Ovary (tissue), 9 donors: ENCODE data around the gene ALK. TPM values are rescaled to one million over a fixed set of nuclear protein-coding genes. Genes with fewer than 3 reads are reported as not detected.

Source experiments
- DNase-seq, 5 donors: peaks; one replicate each; pipeline ENCODE4 v3.0.0-alpha.2; 2019 to 2020
- H3K27ac ChIP-seq, 2 donors: fragments of 200-600 bp; one replicate each; pipeline versions ENCODE4 v1.5.1 to v1.8.0; 2019 to 2022
- H3K27me3 ChIP-seq: fragments of 200-600 bp; one replicate; pipeline ENCODE4 v1.8.0; 2022
- H3K36me3 ChIP-seq: fragments of 200-600 bp; sonication (generic); one replicate; pipeline ENCODE4 v1.5.1; 2019
- H3K4me1 ChIP-seq: one replicate; pipeline ENCODE4 v1.8.1; 2013; ENCODE audit warnings: mild to moderate bottlenecking, moderate library complexity; ENCODE audit not compliant: insufficient read depth
- H3K4me3 ChIP-seq: fragments of 200-600 bp; sonication (generic); one replicate; pipeline ENCODE4 v1.5.1; 2017
- H3K9me3 ChIP-seq, 2 donors: fragments of 200-600 bp in 1 of 2; sonication (generic) in 1 of 2; one replicate each; pipeline versions ENCODE4 v1.5.1 to v1.8.1; 2013 to 2019; ENCODE audit warnings: mild to moderate bottlenecking in 1 of 2, moderate library complexity in 1 of 2
- CTCF ChIP-seq, 3 donors: fragments of 450-650 bp in 2 of 3; fragments of 200-600 bp in 1 of 3; IDR thresholded peaks; one replicate each; pipeline versions ENCODE4 v1.5.1 to v1.8.0; 2016 to 2022; ENCODE audit warnings: antibody characterized with exemption in 3 of 3, mild to moderate bottlenecking in 1 of 3
- EP300 ChIP-seq: sonication (generic); formaldehyde crosslinking; IDR thresholded peaks from one replicate; pipeline ENCODE4 v1.6.1; 2017; ENCODE audit warnings: antibody characterized with exemption
- POLR2A ChIP-seq: fragments of 450-650 bp; IDR thresholded peaks from one replicate; pipeline ENCODE4 v1.6.1; 2017; ENCODE audit warnings: antibody characterized with exemption, mild to moderate bottlenecking, moderate library complexity
- WGBS, 3 donors: extraction: QIAGEN DNeasy Blood & Tissue Kit in 1 of 3; methylation state at CpG; one replicate each; pipeline versions ENCODE4 v1.1.5 to v1.1.7; 2013 to 2017; 5-methylcytosine and 5-hydroxymethylcytosine counted together
- intact Hi-C, 4 donors: fragments of 100-400 bp; cut with DNase I; formaldehyde crosslinking; loops; one replicate each; pipeline versions ENCODE4 v1.11.0 to v1.15.1; 2022 to 2023
- polyA plus RNA-seq, 2 donors: library from polyadenylated mRNA; stranded (reverse); fragments of 200-250 nt in 1 of 2; fragments of 350-450 nt in 1 of 2; fragmentation: Illumina TruSeq in 1 of 2; extraction: RNeasy Lipid Tissue Mini Kit (QIAGEN cat#74804) in 1 of 2; gene quantifications; one replicate each; pipeline ENCODE4 v1.2.3, GENCODE V29; 2013 to 2014
- total RNA-seq, 7 donors: library from RNA; depleted of rRNA in 2 of 7; stranded (reverse); fragments of >200 nt in 2 of 7; fragmentation: NEBNext Ultra II Directional in 3 of 7; extraction: Animal tissue kit (Norgen Biotek cat#: 25700) in 3 of 7; gene quantifications; one replicate each; pipeline versions ENCODE4 v1.1.0 to v1.2.4, GENCODE V29; 2016 to 2023
- donor health status: DM: no; HTN: no; CAD: no; lungs with moderate emphysema.
- donor health status: DM: no; HTN: no; CAD: no.
- donor health status: Bipolar disorder and iron deficiency.
- donor health status: DM: yes; HTN: yes; CAD: no.
- donor health status: DM: no; HTN: no; CAD: no.
- donor health status: DM: yes; HTN: yes; CAD: no.

The ALK gene
- total and polyA plus RNA-seq, 9 donors: 0.05 to 1.7 (median 0.23) TPM; not detected in 1

DNA sequence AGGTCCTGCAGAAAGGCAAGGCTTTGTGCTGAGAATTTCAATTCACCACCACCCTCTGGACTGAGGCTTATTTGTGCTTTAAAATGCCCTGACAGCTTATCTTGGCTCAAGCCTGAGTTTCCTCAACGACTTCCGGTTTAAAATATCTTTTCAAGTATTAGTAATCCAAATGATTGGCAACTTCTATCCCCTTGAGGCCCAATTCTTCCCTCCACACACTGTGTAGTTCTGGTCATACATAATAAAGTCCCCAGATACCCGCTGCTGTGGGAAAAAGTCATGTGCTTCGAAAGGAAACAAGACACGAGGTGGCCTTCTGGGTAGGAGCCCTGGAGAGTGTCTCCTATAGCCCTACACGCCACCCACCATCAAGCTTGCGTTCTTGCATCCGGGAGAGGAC, 393.4 kb downstream of the ALK start:
- no peak for TF ChIP-seq POLR2A
- no peak for TF ChIP-seq EP300
- no peak for TF ChIP-seq CTCF (IDR thresholded peaks at IDR 0.05)
- intact Hi-C loops: no loop called here
- DNase-seq: no peak
- Histone ChIP-seq H3K27ac (no peak overlapping the region), H3K27me3 (no peaks in the 10 kb centered on the region), H3K36me3 (no peaks in the 10 kb centered on the region), H3K4me3 (no peak overlapping the region), H3K9me3 (no peaks in the 10 kb centered on the region), H3K4me1 (no peaks in the 10 kb centered on the region)
- 80 to 86% (median 83%) methylated on average over 8 of the region's 8 CpGs for WGBS, 3 donors

GRCh38 chr2:29526587-29527586, 394.5 kb downstream of the ALK start:
- TF ChIP-seq POLR2A (no peak), EP300 (no peak), CTCF (IDR thresholded peaks at IDR 0.05) (no peak)
- intact Hi-C loops: no loop called here
- H3K27ac ChIP-seq: no peak overlapping the region
- WGBS, 3 donors: 92 to 96% (median 94%) methylated on average over 7 of the region's 7 CpGs
- no peaks in the 10 kb centered on the region for H3K4me1 ChIP-seq
- H3K4me3 ChIP-seq: no peak overlapping the region
- H3K27me3 ChIP-seq: no peaks in the 10 kb centered on the region
- H3K9me3 ChIP-seq: no peaks in the 10 kb centered on the region
- DNase-seq: no peak
- no peaks in the 10 kb centered on the region for H3K36me3 ChIP-seq

GRCh38 chr2:29525921-29526320, 395.5 kb downstream of the ALK start:
- no peak overlapping the region for H3K27ac ChIP-seq
- no peaks in the 10 kb centered on the region for H3K9me3 ChIP-seq
- H3K4me3 ChIP-seq: no peak overlapping the region
- no peaks in the 10 kb centered on the region for H3K27me3 ChIP-seq
- DNase-seq: no peak
- H3K36me3 ChIP-seq: no peaks in the 10 kb centered on the region
- H3K4me1 ChIP-seq: no peaks in the 10 kb centered on the region
- intact Hi-C loops: no loop called here
- TF ChIP-seq CTCF (IDR thresholded peaks at IDR 0.05) (no peak), POLR2A (no peak), EP300 (no peak)
- 86 to 88% (median 88%) methylated on average over 2 of the region's 2 CpGs for WGBS, 3 donors

DNA sequence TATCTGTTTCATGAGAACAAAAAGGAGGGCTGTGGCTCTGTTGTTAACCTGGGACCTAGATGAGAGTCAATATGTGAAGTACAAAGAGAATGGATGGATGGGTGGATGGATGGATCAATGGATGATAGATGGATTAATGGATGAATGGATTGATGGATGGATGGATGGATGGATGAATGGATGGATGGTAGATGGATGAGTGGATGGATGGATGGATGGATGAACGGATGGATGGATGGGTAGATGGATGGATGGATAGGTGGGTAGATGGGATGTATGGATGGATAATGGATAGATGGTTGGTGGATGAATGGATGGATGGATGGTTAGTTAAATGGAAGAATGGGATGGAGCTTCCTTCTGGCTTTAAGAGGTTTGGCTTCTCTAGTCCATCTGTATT, 396.7 kb downstream of the ALK start:
- 86 to 93% (median 90%) methylated on average over 1 of the region's 1 CpG for WGBS, 3 donors
- Histone ChIP-seq H3K27me3 (no peaks in the 10 kb centered on the region), H3K4me1 (no peaks in the 10 kb centered on the region), H3K36me3 (no peaks in the 10 kb centered on the region), H3K4me3 (no peak overlapping the region), H3K9me3 (no peaks in the 10 kb centered on the region), H3K27ac (no peak overlapping the region)
- no peak for DNase-seq
- TF ChIP-seq POLR2A (no peak), EP300 (no peak), CTCF (IDR thresholded peaks at IDR 0.05) (no peak)
- intact Hi-C loops: no loop called here
